Activated B cell treated with CpG ODN at 0.5 μM for 24 hours (primary cell): ENCODE data around the gene ZNF408. TPM values are rescaled to one million over a fixed set of nuclear protein-coding genes. Genes with fewer than 3 reads are reported as not detected.

Source experiments
- ATAC-seq: fragments of 200-7000 bp; cut with Tn5 transposase; one replicate; pipeline ENCODE4 v1.10.0; 2021; ENCODE audit warnings: low read depth, mild to moderate bottlenecking, moderate library complexity
- CTCF ChIA-PET: fragments of 350-600 bp; sonication (Branson Sonifier 250); formaldehyde crosslinking; loops from one replicate; lab custom pipeline; 2021; ENCODE audit warnings: antibody characterized with exemption; lab: Charles Lee
- POLR2A ChIA-PET: fragments of 350-600 bp; sonication (Branson Sonifier 250); formaldehyde crosslinking; loops from one replicate; lab custom pipeline; 2021; ENCODE audit warnings: antibody characterized with exemption; lab: Charles Lee
- DNase-seq: peaks from one replicate; pipeline ENCODE4 v3.0.0; 2022
- H3K27ac Mint-ChIP-seq: one replicate; pipeline ENCODE4 v1.8.0; 2020; ENCODE audit warnings: mixed read lengths
- H3K27me3 Mint-ChIP-seq: one replicate; pipeline ENCODE4 v1.8.0; 2021; ENCODE audit warnings: mixed read lengths
- H3K36me3 Mint-ChIP-seq: one replicate; pipeline ENCODE4 v1.8.0; 2021; ENCODE audit warnings: low read depth, mixed read lengths
- H3K4me1 Mint-ChIP-seq: one replicate; pipeline ENCODE4 v1.8.0; 2021; ENCODE audit warnings: mixed read lengths
- H3K4me3 Mint-ChIP-seq: one replicate; pipeline ENCODE4 v1.8.0; 2020; ENCODE audit warnings: mild to moderate bottlenecking, mixed read lengths
- H3K9me3 Mint-ChIP-seq: one replicate; pipeline ENCODE4 v1.8.0; 2020; ENCODE audit warnings: mixed read lengths
- CTCF ChIP-seq: fragments of 200-600 bp; IDR thresholded peaks from one replicate; pipeline ENCODE4 v1.8.0; 2022; ENCODE audit warnings: antibody characterized with exemption, mild to moderate bottlenecking
- intact Hi-C: fragments of 100-400 bp; cut with micrococcal nuclease; formaldehyde crosslinking; loops from one replicate; pipeline ENCODE4 v1.15.1; 2024
- total RNA-seq: library from RNA; stranded (reverse); gene quantifications from 2 replicates; pipeline ENCODE4 v1.2.3, GENCODE V29; 2022

The ZNF408 gene
- total RNA-seq, 1 donor from 2014 or later = 16.1 TPM

DNA sequence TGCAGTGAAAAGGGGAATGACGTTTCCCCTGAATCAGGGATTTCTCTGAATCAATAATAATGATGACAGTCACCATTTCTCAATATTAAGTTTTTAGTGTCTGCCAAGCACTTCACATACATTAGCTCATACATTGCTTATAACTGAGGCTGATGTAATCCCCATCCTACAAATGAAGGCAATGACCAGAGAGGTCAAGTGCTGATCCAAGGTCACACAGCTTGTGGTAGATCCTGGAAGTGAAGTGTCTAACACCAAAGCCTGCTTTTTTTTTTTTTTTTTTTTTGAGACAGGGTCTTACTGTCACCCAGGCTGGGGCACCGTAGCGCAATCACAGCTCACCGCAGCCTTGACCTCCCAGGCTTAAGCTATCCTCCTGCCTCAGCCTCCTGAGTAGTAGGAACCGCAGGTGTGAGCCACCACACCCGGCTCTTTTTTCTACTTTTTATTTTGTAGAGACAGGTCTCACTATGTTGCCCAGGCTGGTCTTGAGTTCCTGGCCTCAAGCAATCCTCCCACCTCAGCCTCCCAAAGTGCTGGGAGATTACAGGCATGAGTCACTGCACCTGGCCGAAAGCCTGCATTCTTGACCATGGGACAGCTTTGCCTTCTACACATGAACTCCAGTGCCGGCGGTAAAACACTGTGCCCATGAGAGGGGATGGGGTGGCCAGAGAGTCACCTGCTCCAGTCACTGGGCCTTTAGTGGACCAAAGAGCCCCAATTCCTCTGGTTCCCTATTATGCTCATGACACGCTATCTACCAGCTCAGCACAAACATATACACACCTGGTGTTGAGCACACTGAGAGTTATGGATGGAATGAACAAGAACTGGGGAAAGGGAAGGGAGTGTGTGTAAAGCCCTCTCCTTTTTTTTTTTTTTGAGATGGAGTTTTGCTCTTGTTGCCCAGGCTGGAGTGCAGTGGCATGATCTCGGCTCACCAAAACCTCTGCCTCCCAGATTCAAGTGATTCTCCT, 17.8 kb upstream of the ZNF408 start:
- ATAC-seq (no peak), DNase-seq (no peak)
- POLR2A ChIA-PET = interaction anchor here (0.5 to 2.1 kb wide), 3 partner anchors 8 to 131 kb away, joined by 3 to 8 read pairs (median 7); partner anchors contain the start of genes ARHGAP1 and ZNF408
- TF ChIP-seq CTCF = no peak
- no peak overlapping the region for H3K4me3 Mint-ChIP-seq
- H3K4me1 Mint-ChIP-seq = no peaks in the 10 kb centered on the region
- CTCF ChIA-PET = no interaction called here
- H3K27ac Mint-ChIP-seq = no peak overlapping the region
- H3K27me3 Mint-ChIP-seq = no peaks in the 10 kb centered on the region
- peaks cover 83% of the 10 kb centered on the region for H3K36me3 Mint-ChIP-seq
- H3K9me3 Mint-ChIP-seq = no peaks in the 10 kb centered on the region
- intact Hi-C loops = no loop called here

GRCh38 chr11:46684367-46684766, 16.5 kb upstream of the ZNF408 start:
- Mint-ChIP-seq H3K27me3 (no peaks in the 10 kb centered on the region), H3K4me1 (no peaks in the 10 kb centered on the region), H3K36me3 (peaks cover 76% of the 10 kb centered on the region), H3K27ac (no peak overlapping the region), H3K4me3 (no peak overlapping the region), H3K9me3 (no peaks in the 10 kb centered on the region)
- no peak for TF ChIP-seq CTCF
- ChIA-PET CTCF (no interaction called here), POLR2A (interaction anchor here (0.6 to 2.1 kb wide), 2 partner anchors 16 to 841 kb away, joined by 6 to 7 read pairs; partner anchors contain the start of genes ARHGAP1 and ZNF408)
- intact Hi-C loops = no loop called here
- no peak for DNase-seq
- no peak for ATAC-seq

DNA sequence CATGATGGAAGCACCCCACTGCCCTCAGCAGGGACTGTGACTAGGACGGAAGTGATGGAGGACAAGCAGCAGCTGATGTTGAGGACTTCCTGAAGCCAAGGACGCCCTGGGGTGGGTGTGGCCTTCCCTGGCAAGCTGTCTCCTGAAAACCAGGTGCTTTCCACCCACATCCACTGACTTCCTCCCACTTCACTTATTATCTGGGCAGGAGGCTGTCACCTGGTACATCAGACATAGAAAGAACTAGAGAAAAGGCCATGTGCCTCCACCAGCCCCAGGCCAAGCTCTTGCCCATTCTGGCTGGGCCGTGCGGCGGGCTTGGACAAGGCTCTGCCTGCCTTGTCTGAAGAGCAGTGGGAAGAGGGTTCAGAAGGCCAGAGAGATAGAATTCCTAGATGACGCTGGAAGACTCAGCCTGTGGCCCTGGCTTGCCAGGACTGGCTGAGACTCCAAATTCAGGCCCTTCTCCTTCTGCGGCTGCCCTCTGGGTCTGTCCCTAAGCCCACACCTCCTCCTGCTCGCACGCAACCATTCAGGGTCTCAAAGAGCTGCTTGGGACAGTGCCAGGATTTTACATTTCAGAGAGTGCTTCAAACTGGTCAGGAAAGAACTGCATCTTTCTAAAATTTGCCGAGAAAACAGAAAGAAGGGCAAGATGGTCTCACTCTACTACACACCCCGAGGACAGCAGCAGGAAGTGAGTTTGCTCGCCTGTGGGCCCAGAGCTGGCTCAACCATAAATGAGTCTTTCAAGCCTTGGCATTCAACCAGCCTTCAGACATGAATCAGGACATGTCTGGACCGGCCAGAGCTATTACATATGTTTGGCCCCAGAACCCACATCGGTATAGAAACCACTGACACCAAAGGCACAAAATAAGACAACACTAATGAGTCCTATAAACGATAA, 13.7 kb upstream of the ZNF408 start:
- POLR2A ChIA-PET = no interaction called here
- intact Hi-C loops = no loop called here
- H3K27ac Mint-ChIP-seq = no peak overlapping the region
- H3K4me1 Mint-ChIP-seq = no peaks in the 10 kb centered on the region
- no peaks in the 10 kb centered on the region for H3K9me3 Mint-ChIP-seq
- no peak for ATAC-seq
- H3K27me3 Mint-ChIP-seq = no peaks in the 10 kb centered on the region
- CTCF ChIA-PET = no interaction called here
- H3K36me3 Mint-ChIP-seq = peaks cover 67% of the 10 kb centered on the region
- H3K4me3 Mint-ChIP-seq = no peak overlapping the region
- DNase-seq = no peak
- TF ChIP-seq CTCF = no peak

- ChIA-PET POLR2A (no interaction called here), CTCF (no interaction called here)
- no peak overlapping the region for H3K4me3 Mint-ChIP-seq
- TF ChIP-seq CTCF = no peak
- H3K27ac Mint-ChIP-seq = no peak overlapping the region
- intact Hi-C loops = no loop called here
- H3K36me3 Mint-ChIP-seq = peaks cover 77% of the 10 kb centered on the region
- H3K9me3 Mint-ChIP-seq = no peaks in the 10 kb centered on the region
- H3K4me1 Mint-ChIP-seq = peaks cover 3% of the 10 kb centered on the region
- ATAC-seq (no peak), DNase-seq (no peak)
- H3K27me3 Mint-ChIP-seq = no peaks in the 10 kb centered on the region
Measured at GRCh38 chr11:46690702-46691101, 10.1 kb upstream of the ZNF408 start.
